MM.1S (cell line): ENCODE results near the gene CTAGE4.
"Not testable (repeated sequence)": the region's sequence is repeated elsewhere in the genome, so short reads cannot be mapped to it uniquely, and the experiment has no call there.

Experiments used
- DNase-seq: peaks from one replicate; pipeline ENCODE4 v3.0.0-alpha.2; 2015
- H2AFZ ChIP-seq: fragments of 300-600 bp; sonication (generic); 2 replicates; pipeline ENCODE4 v1.6.0; 2016; ENCODE audit warnings: antibody characterized with exemption, low read length
- H3F3A ChIP-seq: fragments of 300-600 bp; sonication (generic); 2 replicates; pipeline ENCODE4 v1.6.1; 2016; ENCODE audit warnings: mild to moderate bottlenecking, antibody characterized with exemption, low read length, moderate library complexity, mixed read lengths; ENCODE audit not compliant: insufficient read depth
- H3K27ac ChIP-seq: fragments of 300-600 bp; sonication (generic); 2 replicates; pipeline ENCODE4 v1.5.1; 2016; ENCODE audit warnings: mild to moderate bottlenecking, low read length
- H3K27me3 ChIP-seq: fragments of 300-600 bp; sonication (generic); replicated peaks from 2 replicates; pipeline ENCODE4 v1.6.0; 2016; ENCODE audit warnings: low read length; ENCODE audit not compliant: insufficient read depth
- H3K36me3 ChIP-seq: fragments of 300-600 bp; sonication (generic); replicated peaks from 2 replicates; pipeline ENCODE4 v1.6.1; 2016; ENCODE audit warnings: mild to moderate bottlenecking, low read length, mixed read lengths; ENCODE audit not compliant: insufficient read depth
- H3K4me1 ChIP-seq: fragments of 300-600 bp; sonication (generic); 2 replicates; pipeline ENCODE4 v1.6.1; 2016; ENCODE audit warnings: low read length, mixed read lengths
- H3K4me2 ChIP-seq: fragments of 300-600 bp; sonication (generic); 2 replicates; pipeline ENCODE4 v1.6.0; 2016; ENCODE audit warnings: low read depth, low read length
- H3K4me3 ChIP-seq: fragments of 300-600 bp; sonication (generic); 2 replicates; pipeline ENCODE4 v1.5.1; 2016; ENCODE audit warnings: low read length, mixed read lengths
- H3K79me2 ChIP-seq: fragments of 300-600 bp; sonication (generic); 2 replicates; pipeline ENCODE4 v1.6.1; 2016; ENCODE audit warnings: mixed run types, low read length, mixed read lengths
- H3K9ac ChIP-seq: fragments of 300-600 bp; sonication (generic); 2 replicates; pipeline ENCODE4 v1.6.1; 2016; ENCODE audit warnings: low read length, mixed read lengths
- H3K9me2 ChIP-seq: fragments of 300-600 bp; sonication (generic); replicated peaks from 2 replicates; pipeline ENCODE4 v1.6.1; 2016; ENCODE audit warnings: mild to moderate bottlenecking, low read length, mixed read lengths; ENCODE audit not compliant: insufficient read depth
- H3K9me3 ChIP-seq: fragments of 300-600 bp; sonication (generic); replicated peaks from 2 replicates; pipeline ENCODE4 v1.6.1; 2016; ENCODE audit warnings: mild to moderate bottlenecking, low read length, mixed read lengths; ENCODE audit not compliant: insufficient read depth
- H4K20me1 ChIP-seq: fragments of 300-600 bp; sonication (generic); 2 replicates; pipeline ENCODE4 v1.6.1; 2016; ENCODE audit warnings: mild to moderate bottlenecking, low read length, moderate library complexity, mixed read lengths; ENCODE audit not compliant: insufficient read depth

The CTAGE4 gene

DNA sequence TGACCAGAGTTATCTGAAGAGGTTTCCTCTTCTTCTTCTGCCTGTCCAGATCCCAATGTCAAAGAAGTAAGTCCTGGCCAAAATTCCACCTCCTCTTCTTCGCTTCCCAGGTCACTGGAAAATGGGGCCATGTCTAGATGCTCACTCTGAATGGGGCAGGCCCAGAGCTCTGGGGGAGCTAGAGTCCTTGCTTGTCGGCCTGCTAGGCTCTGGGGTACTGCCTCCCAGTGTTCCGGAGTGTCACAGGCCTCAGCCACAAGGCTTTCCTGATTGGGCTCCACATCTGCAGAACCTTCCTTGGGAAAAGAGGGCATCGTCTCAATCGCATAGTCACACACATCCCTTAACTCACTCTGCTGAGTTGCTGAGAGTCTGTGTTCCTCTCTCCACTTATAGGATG lies 4.6 kb downstream of the CTAGE4 start:
- not testable (repeated sequence) for DNase-seq, H3K4me3 ChIP-seq

DNA sequence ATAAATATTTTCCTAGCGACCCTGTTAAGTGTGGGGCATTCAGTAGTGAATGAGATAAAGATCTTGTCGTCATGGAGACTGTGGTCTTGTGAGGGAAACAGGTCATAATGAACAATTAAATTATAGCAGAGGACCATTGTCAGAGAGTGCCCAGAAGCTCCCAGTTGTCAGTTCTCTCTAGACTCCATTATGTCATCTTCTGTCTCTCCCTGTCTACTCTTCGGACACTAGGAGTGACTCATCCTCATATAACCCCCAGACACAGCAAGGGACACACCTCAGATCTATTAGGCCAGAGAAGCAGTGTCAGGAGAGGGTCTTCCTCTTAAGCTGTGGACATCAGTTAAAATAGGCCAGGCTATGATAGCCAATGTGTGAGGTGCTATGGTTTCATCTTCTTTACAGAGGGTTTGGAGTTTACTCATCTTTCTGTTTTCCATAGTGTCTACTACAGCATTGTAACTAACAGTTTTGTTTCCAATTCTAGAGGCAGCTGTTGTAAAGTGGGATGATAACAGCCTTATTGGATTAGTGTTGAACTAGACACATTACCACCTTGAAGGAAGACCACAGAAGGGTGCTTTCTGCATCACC lies 5.4 kb downstream of the CTAGE4 start:
- DNase-seq, H4K20me1 ChIP-seq, H3K4me2 ChIP-seq, H3K4me1 ChIP-seq, H3K27me3 ChIP-seq, H3K4me3 ChIP-seq, H3F3A ChIP-seq, H3K27ac ChIP-seq, H3K36me3 ChIP-seq, H3K9ac ChIP-seq, H3K9me2 ChIP-seq, H3K9me3 ChIP-seq, H2AFZ ChIP-seq, H3K79me2 ChIP-seq: not testable (repeated sequence)

More for the DNA sequence above, 4.6 kb downstream of the CTAGE4 start:
- H3K27me3 ChIP-seq, H3F3A ChIP-seq, H3K9ac ChIP-seq, H3K9me2 ChIP-seq, H3K79me2 ChIP-seq, H3K4me2 ChIP-seq, H3K4me1 ChIP-seq, H3K36me3 ChIP-seq, H2AFZ ChIP-seq, H4K20me1 ChIP-seq, H3K9me3 ChIP-seq, H3K27ac ChIP-seq: not testable (repeated sequence)

DNA sequence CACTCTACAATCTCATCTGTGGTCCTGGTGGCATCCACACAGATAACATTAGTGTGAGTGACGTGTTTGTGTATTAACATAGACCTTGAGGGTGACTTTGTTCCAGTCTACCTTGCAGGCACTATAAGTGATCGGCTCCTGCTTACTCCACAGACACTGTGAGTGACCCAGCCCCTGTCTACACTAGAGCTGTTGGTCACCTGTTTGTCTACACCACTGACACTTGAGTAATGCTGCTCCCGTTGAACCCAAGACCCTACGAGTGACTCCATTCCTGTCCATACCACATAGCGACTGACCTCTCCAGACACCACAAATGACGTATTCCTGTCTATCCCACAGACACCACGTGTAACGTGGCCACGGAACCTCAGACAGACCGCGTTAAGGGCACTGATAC lies 10.5 kb downstream of the CTAGE4 start:
- H3K4me1 ChIP-seq, H3K9me3 ChIP-seq, H4K20me1 ChIP-seq, H3K9me2 ChIP-seq, H3K4me3 ChIP-seq, H2AFZ ChIP-seq, H3K79me2 ChIP-seq, H3K27ac ChIP-seq, H3K27me3 ChIP-seq, DNase-seq, H3K36me3 ChIP-seq, H3K9ac ChIP-seq, H3K4me2 ChIP-seq, H3F3A ChIP-seq: not testable (repeated sequence)

DNA sequence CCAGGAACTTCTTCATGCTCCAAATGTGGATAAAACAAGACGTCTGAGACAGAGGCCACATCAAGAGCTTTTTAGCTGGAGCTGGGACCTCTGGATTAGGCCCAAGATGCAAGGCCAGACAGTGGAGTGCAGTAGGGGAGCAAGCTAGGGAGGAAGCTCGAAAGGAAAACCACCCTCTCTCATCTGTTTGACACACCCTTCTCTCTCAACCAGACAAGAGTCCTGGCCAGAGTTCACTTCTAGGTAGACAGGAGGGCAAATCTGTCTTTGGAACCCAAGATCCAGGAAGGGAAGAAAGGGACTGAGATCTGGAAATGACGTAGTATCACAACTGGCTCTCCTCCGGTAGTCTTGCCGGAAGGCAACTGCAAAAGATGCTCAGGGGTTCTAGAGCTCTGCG lies 11.2 kb downstream of the CTAGE4 start:
- not testable (repeated sequence) for H3K36me3 ChIP-seq, H3K4me3 ChIP-seq, H3K4me1 ChIP-seq, DNase-seq, H3K9me3 ChIP-seq, H3F3A ChIP-seq, H3K27ac ChIP-seq, H3K9ac ChIP-seq, H3K9me2 ChIP-seq, H2AFZ ChIP-seq, H4K20me1 ChIP-seq, H3K79me2 ChIP-seq, H3K4me2 ChIP-seq, H3K27me3 ChIP-seq

DNA sequence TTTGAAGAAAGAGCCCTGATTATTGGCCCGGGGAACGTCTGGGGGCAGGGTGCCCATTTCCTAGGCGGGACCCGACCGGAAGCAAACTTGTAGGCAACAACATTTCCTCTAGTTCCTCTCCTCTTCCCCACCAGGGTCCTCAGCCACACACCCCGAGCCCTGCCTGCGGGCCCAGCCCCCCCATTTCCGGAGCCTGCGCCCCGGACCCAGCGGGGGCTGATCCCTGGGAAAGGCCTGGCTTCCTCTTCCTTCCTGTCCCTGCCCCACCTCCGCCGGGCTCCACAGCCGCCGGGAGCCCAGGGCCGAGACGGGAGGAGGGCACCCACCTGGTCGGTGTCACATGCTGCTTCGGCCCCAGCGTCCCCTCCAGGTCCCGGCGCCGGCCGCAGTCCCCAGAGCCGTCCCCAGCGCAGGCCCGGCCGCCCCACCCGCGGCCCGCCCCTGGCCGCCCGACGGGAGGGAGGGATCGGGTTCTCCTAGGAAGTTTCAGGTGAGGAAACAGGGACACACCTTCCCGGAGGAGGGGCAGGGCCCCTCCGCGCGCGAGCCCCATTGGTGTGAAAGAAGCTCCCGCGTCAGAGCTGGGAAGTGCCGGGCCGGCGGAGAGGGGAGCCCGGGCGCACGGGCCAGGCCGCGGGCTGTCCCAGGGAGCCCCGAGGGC lies 12.1 kb downstream of the CTAGE4 start, which contains the start of gene ARHGEF35:
Gene ARHGEF35, minus strand, starts transcription at position 622 of the 661 bp plus-strand sequence. CDS start 7,450 bp downstream, outside the sequence.
- not testable (repeated sequence) for H3K4me1 ChIP-seq, H3K9me2 ChIP-seq, H3K4me2 ChIP-seq, H2AFZ ChIP-seq, H3K79me2 ChIP-seq, DNase-seq, H4K20me1 ChIP-seq, H3K27me3 ChIP-seq, H3K9me3 ChIP-seq, H3K9ac ChIP-seq, H3F3A ChIP-seq, H3K27ac ChIP-seq, H3K36me3 ChIP-seq, H3K4me3 ChIP-seq

DNA sequence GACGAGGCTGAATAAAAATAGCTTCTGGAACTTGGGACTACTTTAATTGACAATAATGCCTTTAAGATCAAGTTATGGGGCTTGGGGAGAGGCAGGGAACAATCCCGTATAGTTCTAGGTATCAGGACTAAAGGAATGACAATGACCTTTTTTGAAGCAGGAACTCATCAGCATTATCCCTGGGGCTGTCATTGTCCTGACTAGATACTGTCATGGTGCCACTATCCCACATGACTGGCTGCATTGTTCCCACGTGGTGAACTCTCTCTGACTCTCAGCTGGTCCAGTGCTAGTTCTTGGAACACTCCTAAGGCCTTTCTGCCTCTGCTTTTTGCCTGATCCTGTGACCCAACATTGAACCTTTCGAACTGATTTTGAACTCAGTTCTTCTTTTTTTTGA lies 15.7 kb downstream of the CTAGE4 start:
- H3K9me3 ChIP-seq, H3K4me2 ChIP-seq, DNase-seq: not testable (repeated sequence)

DNA sequence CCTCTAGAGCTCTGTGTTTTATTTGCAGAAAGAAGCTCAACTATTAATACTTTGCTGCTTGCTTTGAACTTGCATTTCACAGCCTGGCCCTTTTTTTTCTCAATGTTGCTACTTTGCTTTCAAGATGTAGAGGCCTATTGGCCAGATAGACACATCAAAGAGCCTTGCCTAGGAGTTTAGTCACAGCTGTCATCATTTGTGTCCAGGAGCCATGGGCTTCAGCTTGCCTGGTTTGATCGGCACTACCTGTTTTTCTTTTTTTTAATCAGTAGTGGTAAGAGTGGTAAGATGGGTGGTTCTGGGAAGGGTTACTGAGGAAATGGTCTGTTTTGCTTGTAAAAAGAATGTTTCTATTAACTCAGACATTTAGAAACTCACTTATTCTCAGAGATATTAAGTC lies 18.7 kb downstream of the CTAGE4 start:
- not testable (repeated sequence) for H3K4me1 ChIP-seq, H3K27ac ChIP-seq, H4K20me1 ChIP-seq

More for the DNA sequence above, 15.7 kb downstream of the CTAGE4 start:
- H3F3A ChIP-seq, H3K36me3 ChIP-seq, H3K4me1 ChIP-seq, H3K79me2 ChIP-seq, H3K27ac ChIP-seq, H4K20me1 ChIP-seq, H3K4me3 ChIP-seq, H3K9ac ChIP-seq, H3K27me3 ChIP-seq, H2AFZ ChIP-seq, H3K9me2 ChIP-seq: not testable (repeated sequence)

DNA sequence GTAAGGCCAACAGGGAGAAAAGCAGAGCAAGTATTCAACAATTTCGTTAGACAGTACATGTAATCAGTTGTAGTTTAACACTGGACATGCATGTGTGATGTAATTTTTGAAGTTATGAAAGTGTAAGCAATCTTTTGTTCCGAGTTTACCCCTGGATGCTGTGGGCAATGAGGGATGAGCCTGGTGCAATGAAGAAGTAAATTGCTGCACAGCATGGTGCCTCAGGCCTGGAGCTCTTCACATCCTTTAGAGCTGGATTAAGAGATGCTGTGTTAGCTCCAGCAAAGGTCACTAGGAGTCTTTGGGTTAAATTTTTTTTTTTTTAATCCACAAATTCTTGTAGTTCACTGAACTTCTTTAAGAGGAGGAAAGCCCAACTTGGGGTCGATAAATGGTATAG lies 19.8 kb downstream of the CTAGE4 start:
- H3K4me1 ChIP-seq, H4K20me1 ChIP-seq, DNase-seq, H3K9ac ChIP-seq, H2AFZ ChIP-seq, H3F3A ChIP-seq, H3K36me3 ChIP-seq, H3K27me3 ChIP-seq, H3K79me2 ChIP-seq, H3K9me3 ChIP-seq, H3K4me3 ChIP-seq, H3K9me2 ChIP-seq, H3K27ac ChIP-seq, H3K4me2 ChIP-seq: not testable (repeated sequence)

More for the DNA sequence above, 18.7 kb downstream of the CTAGE4 start:
- H3K27me3 ChIP-seq, H3K9me2 ChIP-seq, H3K4me3 ChIP-seq, H3K9me3 ChIP-seq, H3F3A ChIP-seq, H3K79me2 ChIP-seq, H3K9ac ChIP-seq, H3K36me3 ChIP-seq, H2AFZ ChIP-seq, DNase-seq, H3K4me2 ChIP-seq: not testable (repeated sequence)
